Measurements from ENCODE around the gene CFDP1.

- TF ChIP-seq EZH2 (IDR thresholded peaks at IDR 0.05; ENCODE audit: borderline replicate concordance, low read length) (no peak), CTCF (IDR thresholded peaks at IDR 0.05; ENCODE audit: low read length) (no peak)
Observed at GRCh38 chr16:75372236-75372856, 61.0 kb downstream of the CFDP1 start.

Measured in OCI-LY1 (cell line).